ENCODE results near the gene DHX58.

DNA sequence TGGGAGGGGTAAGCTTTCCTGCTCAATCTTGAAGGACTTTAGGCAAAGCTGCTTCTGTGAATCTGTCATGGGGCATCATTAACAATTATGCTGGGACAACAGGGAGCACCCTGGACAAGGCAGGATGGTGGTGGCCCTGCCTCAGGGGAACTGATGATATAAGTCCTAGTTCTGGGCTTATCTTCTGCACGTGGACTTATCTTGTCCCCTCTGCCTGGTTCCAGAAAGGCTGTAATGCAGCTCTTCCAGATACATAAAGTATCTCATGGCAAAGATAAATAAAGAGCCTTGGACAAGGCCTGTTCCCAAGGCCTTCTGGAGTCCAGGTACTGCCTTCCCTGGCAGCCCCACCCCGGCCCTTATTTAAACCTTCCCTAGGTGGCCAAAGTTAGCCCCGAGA, 8.2 kb downstream of the DHX58 start:
- no peak for TF ChIP-seq EZH2 (optimal IDR thresholded peaks at IDR 0.05; ENCODE audit: low read depth, low read length)
- TF ChIP-seq, protein P1, sequence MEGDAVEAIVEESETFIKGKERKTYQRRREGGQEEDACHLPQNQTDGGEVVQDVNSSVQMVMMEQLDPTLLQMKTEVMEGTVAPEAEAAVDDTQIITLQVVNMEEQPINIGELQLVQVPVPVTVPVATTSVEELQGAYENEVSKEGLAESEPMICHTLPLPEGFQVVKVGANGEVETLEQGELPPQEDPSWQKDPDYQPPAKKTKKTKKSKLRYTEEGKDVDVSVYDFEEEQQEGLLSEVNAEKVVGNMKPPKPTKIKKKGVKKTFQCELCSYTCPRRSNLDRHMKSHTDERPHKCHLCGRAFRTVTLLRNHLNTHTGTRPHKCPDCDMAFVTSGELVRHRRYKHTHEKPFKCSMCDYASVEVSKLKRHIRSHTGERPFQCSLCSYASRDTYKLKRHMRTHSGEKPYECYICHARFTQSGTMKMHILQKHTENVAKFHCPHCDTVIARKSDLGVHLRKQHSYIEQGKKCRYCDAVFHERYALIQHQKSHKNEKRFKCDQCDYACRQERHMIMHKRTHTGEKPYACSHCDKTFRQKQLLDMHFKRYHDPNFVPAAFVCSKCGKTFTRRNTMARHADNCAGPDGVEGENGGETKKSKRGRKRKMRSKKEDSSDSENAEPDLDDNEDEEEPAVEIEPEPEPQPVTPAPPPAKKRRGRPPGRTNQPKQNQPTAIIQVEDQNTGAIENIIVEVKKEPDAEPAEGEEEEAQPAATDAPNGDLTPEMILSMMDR (IDR thresholded peaks at IDR 0.05; ENCODE audit: low read length), result no peak
- no peak for TF ChIP-seq EZH2phosphoT487 (IDR thresholded peaks at IDR 0.05; ENCODE audit: low read length)
